Activated T-helper 1 cell treated with anti-CD3 and anti-CD28 coated beads, Interleukin-12 subunit alpha, Interleukin-12 subunit beta, Interleukin-2, Interleukin-4 antibody, amounts not matched to agents 30 ng/mL and 10 ng/mL and 1 ng/mL, durations not matched to agents 14 hours and 24 hours and 36 hours (primary cell): ENCODE data around the gene YWHAG. TPM values are rescaled to one million over a fixed set of nuclear protein-coding genes. Genes with fewer than 3 reads are reported as not detected.
"Not testable (repeated sequence)": the region's sequence is repeated elsewhere in the genome, so short reads cannot be mapped to it uniquely, and the experiment has no call there.

ENCODE experiments used
- DNase-seq: peaks from one replicate; pipeline ENCODE4 v3.0.0; 2021; ENCODE audit warnings: low spot score
- H3K27ac Mint-ChIP-seq: one replicate; pipeline ENCODE4 v1.8.0; 2021; ENCODE audit warnings: mild to moderate bottlenecking, mixed read lengths
- H3K27me3 Mint-ChIP-seq: one replicate; pipeline ENCODE4 v1.8.0; 2022; ENCODE audit warnings: mild to moderate bottlenecking, moderate library complexity, mixed read lengths; ENCODE audit not compliant: insufficient read depth
- H3K36me3 Mint-ChIP-seq: one replicate; pipeline ENCODE4 v1.8.0; 2021; ENCODE audit warnings: low read depth, mixed read lengths
- H3K4me1 Mint-ChIP-seq: one replicate; pipeline ENCODE4 v1.8.0; 2021; ENCODE audit warnings: low read depth, mixed read lengths
- H3K4me3 Mint-ChIP-seq: one replicate; pipeline ENCODE4 v1.8.0; 2021; ENCODE audit warnings: mild to moderate bottlenecking, moderate library complexity, mixed read lengths
- H3K9me3 Mint-ChIP-seq: one replicate; pipeline ENCODE4 v1.8.0; 2021; ENCODE audit warnings: mixed read lengths
- intact Hi-C: fragments of 100-400 bp; cut with micrococcal nuclease; formaldehyde crosslinking; loops from one replicate; pipeline ENCODE4 v1.15.1; 2024
- total RNA-seq: library from RNA; stranded (reverse); gene quantifications from 2 replicates; pipeline ENCODE4 v1.2.3, GENCODE V29; 2022

Gene YWHAG
- total RNA-seq, 1 donor from 2014 or later: 165 TPM

- peaks cover 20% of the 10 kb centered on the region for H3K4me1 Mint-ChIP-seq
- DNase-seq, H3K9me3 Mint-ChIP-seq, H3K27ac Mint-ChIP-seq, H3K36me3 Mint-ChIP-seq, H3K4me3 Mint-ChIP-seq, intact Hi-C loops, H3K27me3 Mint-ChIP-seq: not testable (repeated sequence)
Observed at GRCh38 chr7:76292911-76293310, 65.9 kb downstream of the YWHAG start.

- DNase-seq: no peak
- Mint-ChIP-seq H3K36me3 (no peaks in the 10 kb centered on the region), H3K4me3 (no peak overlapping the region), H3K9me3 (no peaks in the 10 kb centered on the region), H3K4me1 (peaks cover 20% of the 10 kb centered on the region), H3K27ac (no peak overlapping the region), H3K27me3 (peaks cover 11% of the 10 kb centered on the region)
- intact Hi-C loops: no loop called here
Observed at GRCh38 chr7:76292213-76292573, 66.6 kb downstream of the YWHAG start.

- Mint-ChIP-seq H3K27ac (peak overlapping the region; percentile 64), H3K9me3 (no peaks in the 10 kb centered on the region), H3K27me3 (peaks cover 11% of the 10 kb centered on the region), H3K4me1 (peaks cover 13% of the 10 kb centered on the region), H3K36me3 (no peaks in the 10 kb centered on the region), H3K4me3 (peak overlapping the region; percentile 43)
- intact Hi-C loops: loop anchor here (1.0 to 2.0 kb wide), 7 partner anchors 9 to 113 kb away; no protein-coding TSS in a partner anchor
- peak; percentile 84 for DNase-seq
Observed at GRCh38 chr7:76291351-76292212, 67.2 kb downstream of the YWHAG start.

GRCh38 chr7:76290847-76291350 lies 67.9 kb downstream of the YWHAG start:
- peaks cover 13% of the 10 kb centered on the region for H3K27me3 Mint-ChIP-seq
- H3K4me1 Mint-ChIP-seq: peaks cover 10% of the 10 kb centered on the region
- not testable (repeated sequence) for DNase-seq, H3K9me3 Mint-ChIP-seq, H3K36me3 Mint-ChIP-seq, H3K27ac Mint-ChIP-seq, H3K4me3 Mint-ChIP-seq
- intact Hi-C loops: loop anchor here (1.0 to 2.0 kb wide), 7 partner anchors 9 to 113 kb away; no protein-coding TSS in a partner anchor

GRCh38 chr7:76286842-76287403 lies 71.9 kb downstream of the YWHAG start:
- Mint-ChIP-seq H3K27ac (no peak overlapping the region), H3K4me3 (no peak overlapping the region), H3K36me3 (no peaks in the 10 kb centered on the region), H3K27me3 (peaks cover 29% of the 10 kb centered on the region), H3K9me3 (no peaks in the 10 kb centered on the region), H3K4me1 (peaks cover 14% of the 10 kb centered on the region)
- intact Hi-C loops: no loop called here
- DNase-seq: no peak

GRCh38 chr7:76285604-76286374 lies 73.0 kb downstream of the YWHAG start:
- Mint-ChIP-seq H3K4me1 (peaks cover 11% of the 10 kb centered on the region), H3K27me3 (peaks cover 35% of the 10 kb centered on the region), H3K4me3 (no peak overlapping the region), H3K36me3 (peaks cover 3% of the 10 kb centered on the region), H3K27ac (no peak overlapping the region), H3K9me3 (no peaks in the 10 kb centered on the region)
- intact Hi-C loops: no loop called here
- no peak for DNase-seq

GRCh38 chr7:76283254-76284159 lies 75.3 kb downstream of the YWHAG start:
- Mint-ChIP-seq H3K36me3 (peaks cover 3% of the 10 kb centered on the region), H3K9me3 (no peaks in the 10 kb centered on the region), H3K27ac (no peak overlapping the region), H3K4me1 (peaks cover 12% of the 10 kb centered on the region), H3K27me3 (peaks cover 50% of the 10 kb centered on the region), H3K4me3 (peak overlapping the region; percentile 62)
- no peak for DNase-seq
- intact Hi-C loops: no loop called here

GRCh38 chr7:76282344-76283253 lies 76.2 kb downstream of the YWHAG start:
- H3K27me3 Mint-ChIP-seq: peaks cover 51% of the 10 kb centered on the region
- no peaks in the 10 kb centered on the region for H3K9me3 Mint-ChIP-seq
- H3K4me1 Mint-ChIP-seq: peaks cover 12% of the 10 kb centered on the region
- H3K36me3 Mint-ChIP-seq: peaks cover 3% of the 10 kb centered on the region
- no peak for DNase-seq
- no peak overlapping the region for H3K27ac Mint-ChIP-seq
- intact Hi-C loops: loop anchor here (1.0 kb wide), 1 partner anchor 9 kb away; no protein-coding TSS in a partner anchor
- H3K4me3 Mint-ChIP-seq: peak overlapping the region; percentile 76

- Mint-ChIP-seq H3K4me3 (peak overlapping the region; percentile 76), H3K36me3 (peaks cover 3% of the 10 kb centered on the region), H3K4me1 (peaks cover 12% of the 10 kb centered on the region), H3K27me3 (peaks cover 54% of the 10 kb centered on the region), H3K9me3 (no peaks in the 10 kb centered on the region), H3K27ac (no peak overlapping the region)
- no peak for DNase-seq
- intact Hi-C loops: loop anchor here (1.0 kb wide), 1 partner anchor 9 kb away; no protein-coding TSS in a partner anchor
Observed at GRCh38 chr7:76281706-76282343, 77.0 kb downstream of the YWHAG start.

- H3K27me3 Mint-ChIP-seq: peaks cover 55% of the 10 kb centered on the region
- peak overlapping the region; percentile 81 for H3K4me3 Mint-ChIP-seq
- H3K27ac Mint-ChIP-seq: peak overlapping the region; percentile 49
- no peaks in the 10 kb centered on the region for H3K9me3 Mint-ChIP-seq
- intact Hi-C loops: no loop called here
- H3K4me1 Mint-ChIP-seq: peaks cover 12% of the 10 kb centered on the region
- H3K36me3 Mint-ChIP-seq: peaks cover 3% of the 10 kb centered on the region
- DNase-seq: no peak
Observed at GRCh38 chr7:76281006-76281705, 77.6 kb downstream of the YWHAG start.
